ENCODE results near the gene EYS.

DNA sequence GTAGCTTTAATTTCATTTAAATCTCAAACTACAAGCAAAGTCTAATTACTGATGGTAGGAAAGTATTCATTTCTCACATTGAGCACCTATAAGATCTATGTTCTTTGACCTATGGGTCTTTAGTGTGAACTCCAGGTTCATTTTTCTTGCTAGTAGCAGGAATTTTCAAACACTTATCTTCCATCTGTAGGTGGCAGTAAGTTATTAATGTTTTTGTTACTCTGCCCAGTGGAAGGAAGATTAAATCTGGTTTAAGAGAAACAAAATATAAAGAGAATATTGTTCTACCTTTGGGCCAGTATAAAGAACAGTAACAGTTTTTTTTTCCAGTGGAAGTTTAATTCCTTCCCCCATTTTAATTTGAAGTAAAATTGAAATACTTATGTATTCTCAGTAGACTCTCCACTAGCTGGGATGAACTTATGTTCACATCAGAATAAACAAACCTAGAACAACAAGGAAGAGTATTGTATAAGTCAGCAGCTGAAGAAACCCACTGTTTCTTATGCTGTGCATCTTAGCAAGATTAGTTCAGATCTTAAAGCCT is 1743.2 kb downstream of the EYS start:
- TF ChIP-seq, protein P1, sequence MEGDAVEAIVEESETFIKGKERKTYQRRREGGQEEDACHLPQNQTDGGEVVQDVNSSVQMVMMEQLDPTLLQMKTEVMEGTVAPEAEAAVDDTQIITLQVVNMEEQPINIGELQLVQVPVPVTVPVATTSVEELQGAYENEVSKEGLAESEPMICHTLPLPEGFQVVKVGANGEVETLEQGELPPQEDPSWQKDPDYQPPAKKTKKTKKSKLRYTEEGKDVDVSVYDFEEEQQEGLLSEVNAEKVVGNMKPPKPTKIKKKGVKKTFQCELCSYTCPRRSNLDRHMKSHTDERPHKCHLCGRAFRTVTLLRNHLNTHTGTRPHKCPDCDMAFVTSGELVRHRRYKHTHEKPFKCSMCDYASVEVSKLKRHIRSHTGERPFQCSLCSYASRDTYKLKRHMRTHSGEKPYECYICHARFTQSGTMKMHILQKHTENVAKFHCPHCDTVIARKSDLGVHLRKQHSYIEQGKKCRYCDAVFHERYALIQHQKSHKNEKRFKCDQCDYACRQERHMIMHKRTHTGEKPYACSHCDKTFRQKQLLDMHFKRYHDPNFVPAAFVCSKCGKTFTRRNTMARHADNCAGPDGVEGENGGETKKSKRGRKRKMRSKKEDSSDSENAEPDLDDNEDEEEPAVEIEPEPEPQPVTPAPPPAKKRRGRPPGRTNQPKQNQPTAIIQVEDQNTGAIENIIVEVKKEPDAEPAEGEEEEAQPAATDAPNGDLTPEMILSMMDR (IDR thresholded peaks at IDR 0.05) = no peak
- TF ChIP-seq POLR2A (IDR thresholded peaks at IDR 0.05; ENCODE audit: low read depth) (no peak), EP300 (IDR thresholded peaks at IDR 0.05) (no peak)
